ENCODE measurements around the gene SIGMAR1. TPM values are rescaled to one million over a fixed set of nuclear protein-coding genes. Genes with fewer than 3 reads are reported as not detected.
A peak's percentile ranks its signal among the peaks of the same experiment; 100 is the strongest.

Gene SIGMAR1
- total RNA-seq, 1 donor from 2014 or later: 79.7 TPM

GRCh38 chr9:34629491-34629808, 8.1 kb downstream of the SIGMAR1 start:
- H3K36me3 Mint-ChIP-seq: peaks cover 4% of the 10 kb centered on the region
- no peak overlapping the region for H3K27ac Mint-ChIP-seq
- H3K9me3 Mint-ChIP-seq: no peaks in the 10 kb centered on the region

GRCh38 chr9:34628656-34629490, 8.7 kb downstream of the SIGMAR1 start, which contains the start of gene ARID3C:
Gene ARID3C, minus strand, starts transcription at chr9:34629066. Its CDS starts 1,052 bp downstream, at chr9:34628014.
- Mint-ChIP-seq H3K9me3 (no peaks in the 10 kb centered on the region), H3K4me3 (peak within 1 kb of the TSS; percentile 84), H3K4me1 (ENCODE audit: unreplicated experiment) (peaks cover 14% of the 10 kb centered on the region), H3K27ac (no peak within 1 kb of the TSS), H3K36me3 (peaks cover 4% of the 10 kb centered on the region), H3K27me3 (peaks cover 84% of the 10 kb centered on the region)
- no peak for DNase-seq (ENCODE audit: extremely low spot score, unreplicated experiment)
- no peak for TF ChIP-seq CTCF (conservative IDR thresholded peaks at IDR 0.05)

More at GRCh38 chr9:34629491-34629808, 8.1 kb downstream of the SIGMAR1 start:
- no peak for TF ChIP-seq CTCF (conservative IDR thresholded peaks at IDR 0.05)
- no peak for DNase-seq (ENCODE audit: extremely low spot score, unreplicated experiment)
- Mint-ChIP-seq H3K27me3 (peaks cover 78% of the 10 kb centered on the region), H3K4me1 (ENCODE audit: unreplicated experiment) (peaks cover 17% of the 10 kb centered on the region), H3K4me3 (peak overlapping the region; percentile 83)

- no peak for DNase-seq (ENCODE audit: extremely low spot score, unreplicated experiment)
- H3K36me3 Mint-ChIP-seq: peaks cover 4% of the 10 kb centered on the region
- H3K27ac Mint-ChIP-seq: no peak overlapping the region
- peak overlapping the region; percentile 84 for H3K4me3 Mint-ChIP-seq
- peaks cover 12% of the 10 kb centered on the region for H3K4me1 Mint-ChIP-seq (ENCODE audit: unreplicated experiment)
- TF ChIP-seq CTCF (conservative IDR thresholded peaks at IDR 0.05): no peak
- H3K9me3 Mint-ChIP-seq: no peaks in the 10 kb centered on the region
- H3K27me3 Mint-ChIP-seq: peaks cover 88% of the 10 kb centered on the region
Measured at GRCh38 chr9:34627716-34628655, 9.6 kb downstream of the SIGMAR1 start.

GRCh38 chr9:34625186-34625486, 12.5 kb downstream of the SIGMAR1 start:
- no peak for DNase-seq (ENCODE audit: extremely low spot score, unreplicated experiment)
- Mint-ChIP-seq H3K27me3 (peaks cover 71% of the 10 kb centered on the region), H3K4me1 (ENCODE audit: unreplicated experiment) (peaks cover 16% of the 10 kb centered on the region), H3K36me3 (peaks cover 4% of the 10 kb centered on the region), H3K9me3 (no peaks in the 10 kb centered on the region), H3K27ac (no peak overlapping the region), H3K4me3 (no peak overlapping the region)
- TF ChIP-seq CTCF (conservative IDR thresholded peaks at IDR 0.05): no peak

GRCh38 chr9:34624475-34625185, 13.0 kb downstream of the SIGMAR1 start:
- no peak overlapping the region for H3K4me3 Mint-ChIP-seq
- no peaks in the 10 kb centered on the region for H3K9me3 Mint-ChIP-seq
- no peak for DNase-seq (ENCODE audit: extremely low spot score, unreplicated experiment)
- peaks cover 66% of the 10 kb centered on the region for H3K27me3 Mint-ChIP-seq
- TF ChIP-seq CTCF (conservative IDR thresholded peaks at IDR 0.05): no peak
- H3K36me3 Mint-ChIP-seq: peaks cover 4% of the 10 kb centered on the region
- no peak overlapping the region for H3K27ac Mint-ChIP-seq
- peaks cover 20% of the 10 kb centered on the region for H3K4me1 Mint-ChIP-seq (ENCODE audit: unreplicated experiment)

All from type B pancreatic cell (in vitro differentiated cells).